Stimulated activated CD8-positive, alpha-beta memory T cell treated with anti-CD3 and anti-CD28 coated beads, Interleukin-12 subunit alpha, Interleukin-12 subunit beta, amount 100 ng/mL, for 1 hour (primary cell): ENCODE data around the gene MRAP2.

Experiments used
- DNase-seq: peaks from one replicate; pipeline ENCODE4 v3.0.0-alpha.2; 2020; ENCODE audit warnings: low read depth

The MRAP2 gene

GRCh38 chr6:84033523-84034451 lies at the start of gene MRAP2:
TSS of gene MRAP2 (plus strand) at chr6:84033772. CDS start at chr6:84055319, 21,547 bp downstream.
- no peak for DNase-seq

DNA sequence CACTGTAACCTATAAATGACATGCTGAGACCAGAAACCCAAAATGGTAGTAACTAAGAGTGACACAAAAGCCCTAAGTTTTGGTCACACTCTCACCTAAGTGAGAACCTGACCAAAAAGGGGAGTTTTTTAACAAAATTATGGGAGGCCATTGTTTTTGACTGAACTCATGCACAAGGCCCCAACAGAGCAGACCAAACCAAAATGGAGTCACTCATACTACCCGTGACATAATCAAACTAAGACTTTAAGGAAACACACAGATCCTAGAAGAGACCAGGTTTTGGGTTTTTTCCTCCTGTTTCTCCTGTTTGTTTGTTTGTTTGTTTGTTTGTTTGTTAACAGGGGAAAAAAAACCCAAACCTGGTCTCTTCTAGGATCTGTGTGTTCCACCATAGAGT lies 49.2 kb upstream of the MRAP2 start:
- DNase-seq = no peak

GRCh38 chr6:83985308-83985713 lies 48.3 kb upstream of the MRAP2 start:
- DNase-seq = no peak

DNA sequence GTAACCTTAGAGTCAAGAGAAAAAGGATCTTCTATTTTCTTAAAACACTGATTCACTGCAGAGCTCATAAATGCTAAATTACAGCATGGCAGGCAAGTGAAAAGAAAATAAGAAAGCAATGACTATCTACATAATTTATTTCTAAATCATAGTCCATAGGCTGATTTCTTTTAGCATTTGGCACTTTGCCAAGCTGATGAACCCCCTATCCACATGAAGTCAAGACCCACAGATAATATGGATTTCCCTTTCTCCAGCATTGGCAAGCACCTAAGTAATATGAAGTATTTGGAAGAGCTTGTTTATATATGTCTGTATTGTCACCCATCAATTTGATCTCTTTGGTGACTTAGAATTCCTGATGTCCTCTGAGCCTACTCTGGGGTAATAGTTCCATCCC lies 47.9 kb upstream of the MRAP2 start:
- no peak for DNase-seq

GRCh38 chr6:83998021-83998584 lies 35.5 kb upstream of the MRAP2 start:
- DNase-seq = no peak

DNA sequence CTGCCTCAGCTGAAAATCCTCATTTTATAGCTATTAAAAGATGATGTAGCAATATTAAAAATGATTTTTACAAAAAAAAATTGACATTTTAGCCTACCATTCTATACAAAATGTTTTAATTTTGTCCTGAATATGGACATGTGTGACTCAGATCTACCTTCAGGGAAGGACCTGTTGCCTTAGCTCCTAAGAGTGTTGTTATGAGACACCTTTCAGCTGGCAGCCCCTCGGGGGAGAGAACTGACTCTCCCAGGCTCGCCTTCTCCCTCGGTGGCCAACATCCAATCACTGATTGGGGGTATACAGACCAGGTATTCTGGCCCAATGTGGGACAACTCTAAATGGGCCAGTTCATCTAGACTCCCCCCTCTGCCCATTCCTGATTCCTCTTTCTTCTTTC lies 32.5 kb upstream of the MRAP2 start:
- no peak for DNase-seq

DNA sequence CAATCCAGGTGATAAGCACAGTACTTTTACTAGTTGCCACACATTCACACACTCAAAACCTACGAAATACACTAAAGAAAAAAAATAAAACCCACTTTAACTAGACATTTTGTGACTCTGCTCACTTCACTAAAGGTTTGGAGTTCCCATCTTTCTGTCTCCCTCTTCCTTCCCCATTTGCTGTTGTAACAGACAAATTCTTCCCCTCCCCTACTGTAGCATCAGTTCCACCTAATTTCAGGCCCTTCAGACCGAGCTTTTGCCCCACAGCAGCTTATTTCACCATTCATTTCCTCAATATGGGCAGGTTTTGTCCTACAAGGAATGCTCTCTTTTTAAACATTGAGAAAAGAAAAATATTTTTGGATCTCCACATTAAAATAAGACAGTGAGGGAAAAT lies 31.3 kb upstream of the MRAP2 start:
- DNase-seq = no peak

GRCh38 chr6:84003131-84003530 lies 30.4 kb upstream of the MRAP2 start:
- no peak for DNase-seq

- DNase-seq = no peak
Observed at GRCh38 chr6:84003654-84004053, 29.9 kb upstream of the MRAP2 start.

GRCh38 chr6:84007871-84008270 lies 25.7 kb upstream of the MRAP2 start:
- no peak for DNase-seq

GRCh38 chr6:84013354-84013753 lies 20.2 kb upstream of the MRAP2 start:
- no peak for DNase-seq

DNA sequence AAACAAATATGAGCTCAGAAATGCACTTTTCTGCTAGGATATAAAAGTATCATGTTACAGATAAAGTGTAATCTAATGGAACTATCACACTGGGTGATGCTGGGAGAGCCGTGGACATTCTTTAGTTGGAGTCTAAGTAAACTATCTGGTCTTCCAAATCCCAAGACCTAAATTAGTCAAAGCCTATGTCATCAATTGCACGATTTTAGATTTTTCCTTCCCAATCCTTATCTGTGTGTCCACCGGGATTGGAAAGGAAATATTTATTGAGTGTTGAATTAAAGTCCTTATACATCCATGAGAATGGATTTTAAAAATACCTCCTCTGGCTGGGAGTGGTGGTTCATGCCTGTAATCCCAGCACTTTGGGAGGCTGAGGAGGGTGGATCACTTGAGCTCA lies 19.6 kb upstream of the MRAP2 start:
- no peak for DNase-seq

GRCh38 chr6:84016029-84016428 lies 17.5 kb upstream of the MRAP2 start:
- DNase-seq = no peak

- DNase-seq = no peak
Observed at GRCh38 chr6:84017709-84018452, 15.7 kb upstream of the MRAP2 start.

GRCh38 chr6:84018453-84019061 lies 15.0 kb upstream of the MRAP2 start:
- DNase-seq = no peak

GRCh38 chr6:84019141-84019841 lies 14.3 kb upstream of the MRAP2 start:
- no peak for DNase-seq

DNA sequence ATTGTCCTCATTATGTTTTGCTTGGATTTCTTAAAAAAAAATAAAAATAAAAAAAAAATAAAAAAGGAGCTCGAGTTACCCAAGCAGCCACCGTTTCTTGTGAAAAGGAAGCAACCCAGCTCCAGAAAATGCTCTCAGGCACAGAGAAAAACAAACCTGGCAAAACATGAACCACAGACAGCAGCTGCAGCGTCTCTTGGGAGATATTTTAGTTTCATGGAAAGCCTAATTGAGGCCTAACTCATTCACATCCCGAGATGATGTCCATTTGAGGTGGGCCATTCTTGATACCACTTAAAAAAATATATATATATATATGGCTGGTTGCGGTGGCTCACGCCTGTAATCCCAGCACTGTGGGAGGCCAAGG lies 13.7 kb upstream of the MRAP2 start:
- no peak for DNase-seq

DNA sequence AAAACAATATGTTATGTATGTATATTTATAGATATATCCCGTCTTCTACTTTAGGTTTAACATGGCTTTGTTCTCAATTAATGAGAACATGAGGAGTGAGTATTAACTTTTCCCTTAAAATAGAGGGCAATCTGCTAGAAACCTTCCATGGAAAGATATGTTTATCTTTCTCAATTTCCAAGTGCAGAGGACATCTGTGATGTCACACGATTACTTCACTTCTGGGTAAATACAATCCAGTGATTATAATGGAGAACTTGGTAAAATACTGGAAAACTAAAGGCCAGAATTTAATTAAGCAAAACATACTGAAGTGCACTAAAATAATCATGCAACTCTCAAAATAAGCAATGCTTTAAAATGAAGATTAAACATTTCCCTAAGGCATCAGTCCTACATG lies 11.9 kb upstream of the MRAP2 start:
- no peak for DNase-seq

DNA sequence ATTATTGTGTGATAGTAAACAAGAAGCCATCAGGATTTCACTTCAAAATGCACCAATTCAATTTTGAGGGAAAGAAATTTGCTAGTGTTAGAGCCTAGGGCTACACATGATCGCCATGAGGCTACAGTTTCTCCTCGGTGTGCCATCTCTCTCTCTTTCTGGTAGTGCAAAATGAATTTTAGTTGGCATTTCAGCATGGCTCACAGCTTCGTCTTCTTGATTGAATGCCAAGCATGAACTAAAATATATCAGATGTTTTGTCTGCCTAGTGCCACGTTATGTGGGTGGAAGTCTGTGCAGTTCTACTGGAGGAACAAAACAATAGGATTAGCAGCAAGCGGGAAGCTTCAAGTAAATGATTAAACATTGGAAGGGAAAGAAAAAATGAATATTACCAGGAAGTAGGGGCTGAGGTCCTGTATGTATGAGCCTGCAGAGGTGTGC lies 6.8 kb upstream of the MRAP2 start:
- no peak for DNase-seq

GRCh38 chr6:84027340-84028181 lies 6.0 kb upstream of the MRAP2 start:
- no peak for DNase-seq

DNA sequence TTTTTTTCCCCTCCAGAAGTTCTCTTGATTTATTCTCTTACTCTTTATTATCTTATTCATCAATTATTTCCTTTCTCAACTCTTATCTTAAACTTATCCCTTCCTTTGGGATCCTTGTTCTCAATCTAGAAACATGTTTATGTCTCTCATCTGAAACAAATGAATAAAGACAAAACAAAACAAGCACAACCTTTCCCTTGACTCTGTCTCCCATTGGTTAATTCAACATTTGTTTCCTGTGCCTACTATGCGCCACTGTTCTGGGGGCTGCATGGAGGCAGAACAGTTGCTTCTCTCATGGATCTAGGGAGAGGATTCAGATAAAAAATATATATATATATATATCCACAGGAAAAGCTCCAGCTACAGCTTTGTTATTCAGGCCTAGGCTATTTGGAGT lies 5.2 kb upstream of the MRAP2 start:
- no peak for DNase-seq
